Motor neuron (in vitro differentiated cells): ENCODE data around the gene PPP2R5A. TPM values are rescaled to one million over a fixed set of nuclear protein-coding genes. Genes with fewer than 3 reads are reported as not detected.
"Not testable (repeated sequence)": the region's sequence is repeated elsewhere in the genome, so short reads cannot be mapped to it uniquely, and the experiment has no call there.

Experiments
- ATAC-seq, 8 experiments: fragments of 200-7000 bp; cut with Tn5 transposase; replicated peaks in 6 of 8; 2 replicates each; pipeline ENCODE4 v1.8.0; 2021; ENCODE audit warnings: mild to moderate bottlenecking in 8 of 8, moderate library complexity in 8 of 8
- H3K27ac ChIP-seq, 2 donors: fragments of 250-450 bp; sonication (Bioruptor Pico); 2 replicates each; pipeline ENCODE4 v1.9.0; 2021; ENCODE audit warnings: antibody characterized with exemption in 2 of 2, mild to moderate bottlenecking in 2 of 2, moderate library complexity in 1 of 2
- H3K4me1 ChIP-seq, 2 donors: fragments of 250-450 bp; sonication (Bioruptor Pico); replicated peaks in 1 of 2; 2 replicates each; pipeline ENCODE4 v1.6.1; 2021; ENCODE audit warnings: antibody characterized with exemption in 2 of 2, mild to moderate bottlenecking in 2 of 2, moderate library complexity in 1 of 2
- H3K4me3 ChIP-seq, 5 donors: fragments of 250-450 bp; sonication (Bioruptor Pico); 2 replicates each; pipeline ENCODE4 v1.9.0; 2021; ENCODE audit warnings: antibody characterized with exemption in 5 of 5, mild to moderate bottlenecking in 5 of 5, moderate library complexity in 4 of 5
- WGBS, 10 experiments: fragments of 450-650 bp; shearing (Covaris generic); methylation state at CpG; one replicate each; pipeline ENCODE4 v1.0.0; 2022; 5-methylcytosine and 5-hydroxymethylcytosine counted together
- in situ Hi-C, 9 experiments: fragments of 400-800 bp; cut with MboI; loops; one replicate each; pipeline ENCODE4 v1.15.0; 2021; ENCODE audit warnings: low sequenced_read_pairs in 9 of 9, low pct_unique_long_range_greater_than_20kb in 2 of 9; ENCODE audit not compliant: unreplicated experiment in 9 of 9
- total RNA-seq, 8 experiments: library from RNA; unstranded; fragments of 300-600 nt; gene quantifications; 2 replicates each; pipeline versions ENCODE4 v1.2.3 to v1.2.4, GENCODE V29; 2022

PPP2R5A gene
- total RNA-seq, 8 experiments from 2014 or later: 6.3 to 14.6 (median 10.1) TPM

- Histone ChIP-seq H3K4me3 (no peak overlapping the region), H3K27ac (no peak overlapping the region), H3K4me1 (no peaks in the 10 kb centered on the region)
- 64 to 100% (median 81%) methylated on average over 1 to 4 of the region's 4 CpGs; no CpG with 5 or more reads in 3 of the 10 experiments for WGBS, 10 experiments
- peak in 4 of 8 experiments; percentile 22 to 74 (median 60) for ATAC-seq
- in situ Hi-C loops: no loop called here
Observed at GRCh38 chr1:212381397-212382035, 96.3 kb downstream of the PPP2R5A start.

DNA sequence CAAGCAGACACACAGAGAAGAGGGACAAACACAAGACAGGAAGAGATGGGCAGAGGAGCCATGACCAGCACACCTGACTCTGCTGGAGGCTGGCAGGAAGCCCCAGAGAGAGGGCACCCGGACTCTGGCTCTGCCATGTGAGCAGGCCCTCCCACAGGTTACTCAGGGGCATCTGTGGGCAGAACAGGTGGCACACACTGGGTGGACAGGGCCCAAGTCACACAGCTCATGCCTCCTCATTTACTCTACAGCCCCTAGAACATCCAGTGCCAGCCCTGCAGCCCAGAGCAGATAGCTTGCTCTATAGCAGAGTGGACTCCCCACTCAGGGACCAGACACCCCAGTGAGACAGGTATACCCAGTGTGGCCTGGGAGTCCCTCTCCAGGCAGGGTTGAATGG is 100.8 kb downstream of the PPP2R5A start:
- 78% methylated on average over 1 of the region's 1 CpG; no CpG with 5 or more reads in 9 of the 10 experiments for WGBS, 10 experiments
- H3K27ac ChIP-seq: no peak overlapping the region
- H3K4me1 ChIP-seq: no peaks in the 10 kb centered on the region
- ATAC-seq: no peak
- in situ Hi-C loops: no loop called here
- no peak overlapping the region for H3K4me3 ChIP-seq

DNA sequence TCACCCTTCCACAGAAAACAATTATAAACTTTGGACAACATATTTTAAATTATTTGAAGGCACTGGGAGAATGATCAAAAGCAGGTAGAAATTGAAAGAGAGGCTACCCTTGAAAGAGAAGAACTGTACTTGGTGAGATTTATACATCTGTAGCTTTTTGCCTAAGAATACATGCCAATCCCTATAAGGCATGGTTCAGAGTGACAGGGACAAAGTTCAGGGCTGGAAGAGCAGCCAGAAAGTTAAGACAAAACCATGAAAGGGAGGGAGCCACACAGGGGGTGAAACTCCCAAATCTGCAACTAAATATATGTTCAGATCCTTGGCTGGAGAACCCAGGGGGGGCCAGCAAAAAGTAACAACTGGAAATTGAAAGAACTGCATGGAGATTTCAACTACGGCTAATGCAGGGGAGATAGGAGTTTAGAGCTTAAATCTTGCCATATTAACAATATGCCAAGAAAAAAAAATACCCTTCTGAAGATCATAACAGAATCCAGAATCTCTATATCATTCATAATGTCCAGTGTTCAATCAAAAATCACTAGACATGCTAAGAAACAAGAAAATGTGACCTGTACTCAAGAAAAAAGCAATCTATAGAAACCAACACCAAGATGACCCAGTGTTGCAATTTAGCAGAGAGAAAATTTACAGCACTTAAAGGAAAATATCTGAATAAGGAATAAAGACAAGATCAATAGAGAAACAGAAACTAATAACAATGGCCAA is 103.9 kb downstream of the PPP2R5A start:
- Histone ChIP-seq H3K4me1 (no peaks in the 10 kb centered on the region), H3K4me3 (no peak overlapping the region), H3K27ac (no peak overlapping the region)
- ATAC-seq: no peak
- WGBS, 10 experiments: 50 to 100% (median 83%) methylated on average over 1 of the region's 1 CpG; no CpG with 5 or more reads in 2 of the 10 experiments
- in situ Hi-C loops: no loop called here

- H3K4me1 ChIP-seq, ATAC-seq, H3K27ac ChIP-seq, in situ Hi-C loops, H3K4me3 ChIP-seq: not testable (repeated sequence)
- 80 to 100% (median 100%) methylated on average over 1 to 6 of the region's 6 CpGs; no CpG with 5 or more reads in 3 of the 10 experiments for WGBS, 10 experiments
Observed at GRCh38 chr1:212395678-212396437, 110.6 kb downstream of the PPP2R5A start.

DNA sequence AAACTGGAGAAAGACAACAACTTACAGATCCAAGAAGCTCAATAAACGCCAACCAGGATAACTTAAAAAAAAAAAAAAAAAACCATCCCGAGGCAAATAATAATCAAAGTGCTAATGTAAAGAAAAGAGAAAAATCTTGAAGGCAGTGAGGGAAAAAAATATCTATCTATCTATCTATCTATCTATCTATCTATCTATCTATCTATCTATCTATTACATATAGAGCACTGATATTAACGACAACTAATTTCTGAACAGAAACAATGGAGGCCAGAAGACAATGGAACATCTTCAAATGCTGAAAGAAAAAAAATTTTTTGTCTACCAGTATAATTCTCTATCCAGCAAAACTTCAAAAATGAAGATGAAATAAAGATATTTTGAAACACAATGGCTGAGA is 111.4 kb downstream of the PPP2R5A start:
- in situ Hi-C loops: no loop called here

GRCh38 chr1:212397171-212397570 is 112.0 kb downstream of the PPP2R5A start:
- Histone ChIP-seq H3K4me1 (no peaks in the 10 kb centered on the region), H3K27ac (no peak overlapping the region), H3K4me3 (no peak overlapping the region)
- ATAC-seq: no peak
- in situ Hi-C loops: no loop called here
- WGBS, 10 experiments: 43 to 100% (median 85%) methylated on average over 1 of the region's 1 CpG

More for the DNA sequence above, 111.4 kb downstream of the PPP2R5A start:
- Histone ChIP-seq H3K4me1 (no peaks in the 10 kb centered on the region), H3K4me3 (no peak overlapping the region), H3K27ac (no peak overlapping the region)
- WGBS, 10 experiments: 79 to 100% (median 95%) methylated on average over 2 to 3 of the region's 3 CpGs; no CpG with 5 or more reads in 1 of the 10 experiments
- ATAC-seq: no peak

- no peak overlapping the region for H3K4me3 ChIP-seq
- in situ Hi-C loops: no loop called here
- no peak for ATAC-seq
- no peak overlapping the region for H3K27ac ChIP-seq
- WGBS, 10 experiments: 86 to 100% (median 95%) methylated on average over 1 to 4 of the region's 4 CpGs; no CpG with 5 or more reads in 4 of the 10 experiments
- H3K4me1 ChIP-seq: no peaks in the 10 kb centered on the region
Observed at GRCh38 chr1:212401042-212401441, 115.8 kb downstream of the PPP2R5A start.

- no peak overlapping the region for H3K27ac ChIP-seq
- in situ Hi-C loops: no loop called here
- no peak overlapping the region for H3K4me3 ChIP-seq
- H3K4me1 ChIP-seq: no peaks in the 10 kb centered on the region
- ATAC-seq: peak in 2 of 8 experiments; percentile 66 to 71
- 11 to 100% (median 97%) methylated on average over 4 to 6 of the region's 7 CpGs; no CpG with 5 or more reads in 1 of the 10 experiments for WGBS, 10 experiments
Observed at GRCh38 chr1:212401838-212402582, 116.8 kb downstream of the PPP2R5A start.

GRCh38 chr1:212402666-212403321 is 117.6 kb downstream of the PPP2R5A start:
- Histone ChIP-seq H3K27ac (peak overlapping the region in 1 of 2 donors; percentile 19), H3K4me1 (no peaks in the 10 kb centered on the region), H3K4me3 (no peak overlapping the region)
- peak in 6 of 8 experiments; percentile 31 to 90 (median 65) for ATAC-seq
- in situ Hi-C loops: no loop called here
- 23 to 100% (median 70%) methylated on average over 1 to 7 of the region's 7 CpGs; no CpG with 5 or more reads in 1 of the 10 experiments for WGBS, 10 experiments

GRCh38 chr1:212410231-212410820 is 125.1 kb downstream of the PPP2R5A start:
- H3K4me1 ChIP-seq: peaks cover 11 to 12% of the 10 kb centered on the region in 2 donors
- ATAC-seq: no peak
- no peak overlapping the region for H3K4me3 ChIP-seq
- no peak overlapping the region for H3K27ac ChIP-seq
- WGBS, 10 experiments: 86 to 100% (median 91%) methylated on average over 1 to 8 of the region's 8 CpGs; no CpG with 5 or more reads in 3 of the 10 experiments
- in situ Hi-C loops: no loop called here
